CD4-positive, CD25-positive, alpha-beta regulatory T cell (primary cell): ENCODE results near the gene ANKS1B. TPM values are rescaled to one million over a fixed set of nuclear protein-coding genes. Genes with fewer than 3 reads are reported as not detected.
A peak's percentile ranks its signal among the peaks of the same experiment; 100 is the strongest.

Experiments used
- ATAC-seq, 2 donors: fragments of 150-1000 bp; cut with Tn5 transposase; one replicate each; pipeline ENCODE4 v1.10.0; 2021; ENCODE audit warnings: low read depth in 2 of 2, moderate number of reproducible peaks in 2 of 2, moderate library complexity in 1 of 2
- DNase-seq, 3 donors: peaks; one replicate each; pipeline versions ENCODE4 v3.0.0 to v3.0.0-alpha.2; 2012 to 2022; ENCODE audit warnings: mixed read lengths in 1 of 3
- H3K27ac ChIP-seq: one replicate; pipeline ENCODE4 v1.7.0; 2013; ENCODE audit warnings: mild to moderate bottlenecking, low read length; ENCODE audit not compliant: insufficient read depth, poor library complexity, severe bottlenecking
- H3K27me3 ChIP-seq: one replicate; pipeline ENCODE4 v1.7.0; 2013; ENCODE audit warnings: low read length; ENCODE audit not compliant: control insufficient read depth, insufficient read depth
- H3K36me3 ChIP-seq: one replicate; pipeline ENCODE4 v1.7.0; 2013; ENCODE audit warnings: mild to moderate bottlenecking, low read length, moderate library complexity; ENCODE audit not compliant: control insufficient read depth, insufficient read depth
- H3K4me1 ChIP-seq: 2 replicates; pipeline ENCODE4 v1.7.0; 2013; ENCODE audit warnings: mild to moderate bottlenecking, low read length; ENCODE audit not compliant: insufficient read depth, control insufficient read depth, poor library complexity, severe bottlenecking
- H3K4me3 ChIP-seq: one replicate; pipeline ENCODE4 v1.7.0; 2013; ENCODE audit warnings: low read depth, mild to moderate bottlenecking, low read length, moderate library complexity
- H3K9me3 ChIP-seq, 2 experiments: 1 replicate in 1 of 2; 2 replicates in 1 of 2; pipeline ENCODE4 v1.7.0; 2013; ENCODE audit warnings: low read length in 2 of 2, mild to moderate bottlenecking in 1 of 2, moderate library complexity in 1 of 2; ENCODE audit not compliant: control insufficient read depth in 2 of 2
- H3K27ac Mint-ChIP-seq, 3 donors: one replicate each; pipeline ENCODE4 v1.8.0; 2020 to 2022; ENCODE audit warnings: mild to moderate bottlenecking in 3 of 3, mixed read lengths in 3 of 3, moderate library complexity in 2 of 3
- H3K27me3 Mint-ChIP-seq: one replicate; pipeline ENCODE4 v1.8.0; 2022; ENCODE audit warnings: mild to moderate bottlenecking, mixed read lengths
- H3K36me3 Mint-ChIP-seq: one replicate; pipeline ENCODE4 v1.8.0; 2020; ENCODE audit warnings: mixed read lengths
- H3K4me1 Mint-ChIP-seq, 4 donors: one replicate each; pipeline ENCODE4 v1.8.0; 2020 to 2022; ENCODE audit warnings: mixed read lengths in 4 of 4, mild to moderate bottlenecking in 1 of 4
- H3K4me3 Mint-ChIP-seq, 4 donors: one replicate each; pipeline ENCODE4 v1.8.0; 2020 to 2022; ENCODE audit warnings: mild to moderate bottlenecking in 4 of 4, mixed read lengths in 4 of 4, moderate library complexity in 3 of 4
- H3K9me3 Mint-ChIP-seq, 7 donors: one replicate each; pipeline ENCODE4 v1.8.0; 2020 to 2022; ENCODE audit warnings: mixed read lengths in 7 of 7, mild to moderate bottlenecking in 3 of 7, moderate library complexity in 2 of 7
- polyA plus RNA-seq, 4 donors: library from polyadenylated mRNA; unstranded; fragments of 300-500 nt; fragmentation: Illumina TruSeq; gene quantifications; one replicate each; pipeline ENCODE4 v1.2.3, GENCODE V29; 2021
- total RNA-seq: library from RNA; stranded (reverse); gene quantifications from one replicate; pipeline ENCODE4 v1.2.3, GENCODE V29; 2022

ANKS1B gene
- total and polyA plus RNA-seq, 5 donors from 2014 or later, result 4.0 to 15.9 (median 9.5) TPM

DNA sequence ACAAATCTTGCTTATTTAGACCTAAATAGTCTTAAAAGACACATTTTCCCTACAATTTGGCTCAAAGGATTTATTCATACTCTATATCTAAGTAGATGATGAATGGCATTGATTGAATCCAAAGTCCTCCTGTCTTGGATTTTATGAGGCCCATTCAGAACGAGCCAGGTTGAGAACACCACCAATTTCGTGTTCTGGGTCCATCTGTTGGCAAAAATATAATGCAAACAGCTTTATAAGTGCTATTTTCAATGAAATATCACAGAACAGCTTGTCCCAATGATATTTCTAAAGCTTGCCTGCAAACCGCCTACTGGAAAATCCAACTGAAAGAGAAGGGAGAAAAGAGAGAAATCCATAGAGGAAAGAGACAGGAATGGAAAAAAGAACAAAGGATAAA is 542.0 kb downstream of the ANKS1B start:
- Histone ChIP-seq H3K36me3 (no peaks in the 10 kb centered on the region), H3K4me1 (no peaks in the 10 kb centered on the region), H3K27ac (no peak overlapping the region), H3K27me3 (no peaks in the 10 kb centered on the region), H3K9me3 (no peaks in the 10 kb centered on the region), H3K4me3 (no peak overlapping the region)
- Mint-ChIP-seq H3K36me3 (no peaks in the 10 kb centered on the region), H3K27me3 (no peaks in the 10 kb centered on the region), H3K27ac (no peak overlapping the region), H3K4me1 (peaks cover 0 to 8% (median under 1%) of the 10 kb centered on the region in 4 donors), H3K4me3 (no peak overlapping the region), H3K9me3 (peaks cover 2 to 13% (median 3%) of the 10 kb centered on the region in 7 donors)
- DNase-seq (no peak), ATAC-seq (no peak)

DNA sequence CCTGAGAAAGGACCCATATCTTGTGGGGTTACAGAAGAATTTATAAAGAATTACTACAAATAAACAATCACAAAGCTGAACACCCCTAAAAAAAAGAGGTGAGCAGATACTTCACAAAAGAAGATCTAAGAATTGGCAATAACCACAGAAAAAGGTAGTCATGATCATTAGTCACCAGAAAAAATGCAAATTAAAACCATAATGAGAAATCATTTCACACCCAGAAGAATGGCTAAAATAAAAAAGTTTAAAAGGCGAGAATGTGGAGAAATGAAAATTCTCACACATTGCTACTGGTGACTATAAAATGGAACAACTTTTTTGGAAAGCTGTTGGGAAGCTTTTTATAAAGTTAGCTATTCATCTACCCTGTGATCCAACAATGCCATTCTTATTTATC is 545.3 kb downstream of the ANKS1B start:
- peaks cover 2 to 7% (median 4%) of the 10 kb centered on the region in 7 donors for H3K9me3 Mint-ChIP-seq
- no peaks in the 10 kb centered on the region for H3K27me3 Mint-ChIP-seq
- no peaks in the 10 kb centered on the region for H3K9me3 ChIP-seq
- H3K4me1 Mint-ChIP-seq, result peaks cover 0 to 28% (median 18%) of the 10 kb centered on the region in 4 donors
- H3K4me3 ChIP-seq, result no peak overlapping the region
- H3K36me3 ChIP-seq, result no peaks in the 10 kb centered on the region
- no peaks in the 10 kb centered on the region for H3K36me3 Mint-ChIP-seq
- H3K4me1 ChIP-seq, result no peaks in the 10 kb centered on the region
- DNase-seq, result no peak
- no peak overlapping the region for H3K27ac ChIP-seq
- no peaks in the 10 kb centered on the region for H3K27me3 ChIP-seq
- H3K27ac Mint-ChIP-seq, result no peak overlapping the region
- no peak for ATAC-seq
- H3K4me3 Mint-ChIP-seq, result no peak overlapping the region

DNA sequence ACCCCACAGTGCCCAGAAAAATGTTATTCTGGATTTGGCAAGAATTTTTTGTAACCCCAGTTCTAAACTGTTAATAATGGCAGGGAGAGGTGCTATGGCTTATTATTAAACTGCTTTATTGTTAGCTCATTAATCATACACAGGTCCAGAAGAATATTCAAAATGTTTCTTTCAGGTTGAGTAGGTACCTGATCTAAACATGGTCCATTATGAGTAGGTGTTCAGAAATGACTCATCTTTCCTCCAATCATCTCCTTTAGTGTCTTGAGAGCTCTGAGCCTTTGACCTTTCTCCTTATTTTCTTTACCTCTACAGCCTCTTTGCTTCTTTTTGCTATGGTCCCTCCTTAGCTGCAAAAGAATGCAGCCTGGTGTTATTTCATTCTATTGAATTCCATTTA is 548.2 kb downstream of the ANKS1B start:
- no peaks in the 10 kb centered on the region for H3K4me1 ChIP-seq
- Mint-ChIP-seq H3K4me1 (peaks cover 0 to 28% (median 18%) of the 10 kb centered on the region in 4 donors), H3K4me3 (no peak overlapping the region), H3K9me3 (peaks cover 0 to 7% (median 4%) of the 10 kb centered on the region in 7 donors), H3K27me3 (no peaks in the 10 kb centered on the region), H3K27ac (no peak overlapping the region), H3K36me3 (no peaks in the 10 kb centered on the region)
- H3K27me3 ChIP-seq, result no peaks in the 10 kb centered on the region
- DNase-seq (peak in 1 of 3 donors; percentile 53), ATAC-seq (no peak)
- H3K9me3 ChIP-seq, result no peaks in the 10 kb centered on the region
- H3K27ac ChIP-seq, result no peak overlapping the region
- H3K36me3 ChIP-seq, result no peaks in the 10 kb centered on the region
- no peak overlapping the region for H3K4me3 ChIP-seq

DNA sequence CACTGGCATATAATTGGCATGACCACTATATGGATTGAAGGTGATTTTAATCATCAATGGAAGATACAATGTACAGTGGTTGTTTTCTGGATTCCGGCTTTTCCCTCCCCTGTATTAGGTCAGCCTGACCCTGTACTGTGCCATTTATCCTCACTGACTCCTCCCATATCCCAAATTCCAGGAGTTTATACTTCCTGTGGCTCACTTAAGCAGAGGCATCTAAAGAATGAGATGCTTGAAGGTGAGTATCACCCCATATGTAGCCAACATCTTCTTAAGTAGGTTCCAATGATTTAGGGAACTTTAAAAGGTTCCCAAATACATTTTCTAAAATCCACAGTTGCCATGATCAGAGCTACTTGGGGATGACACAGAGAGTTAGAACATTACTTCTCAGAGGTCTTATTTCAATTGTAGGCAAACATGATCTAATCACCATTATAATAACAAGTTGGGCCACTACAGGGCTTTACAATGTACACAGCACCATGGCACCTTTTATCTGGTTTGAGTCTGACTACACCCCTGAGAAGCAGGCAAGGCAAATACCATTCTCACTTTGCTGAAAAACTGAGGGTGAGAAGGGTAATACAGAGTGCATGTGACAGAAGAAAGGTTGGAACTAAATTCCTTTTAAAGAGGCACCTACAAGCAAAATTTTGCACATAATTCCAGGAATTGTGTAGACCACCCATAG is 549.5 kb downstream of the ANKS1B start:
- H3K9me3 Mint-ChIP-seq, result peaks cover 0 to 7% (median 4%) of the 10 kb centered on the region in 7 donors
- no peaks in the 10 kb centered on the region for H3K36me3 Mint-ChIP-seq
- no peak overlapping the region for H3K4me3 Mint-ChIP-seq
- H3K4me1 ChIP-seq, result no peaks in the 10 kb centered on the region
- H3K4me1 Mint-ChIP-seq, result peaks cover 0 to 28% (median 18%) of the 10 kb centered on the region in 4 donors
- DNase-seq, result no peak
- H3K36me3 ChIP-seq, result no peaks in the 10 kb centered on the region
- H3K27me3 ChIP-seq, result no peaks in the 10 kb centered on the region
- ATAC-seq, result no peak
- H3K4me3 ChIP-seq, result no peak overlapping the region
- peak overlapping the region in 1 of 3 donors; percentile 2 for H3K27ac Mint-ChIP-seq
- H3K9me3 ChIP-seq, result no peaks in the 10 kb centered on the region
- H3K27me3 Mint-ChIP-seq, result no peaks in the 10 kb centered on the region
- no peak overlapping the region for H3K27ac ChIP-seq

DNA sequence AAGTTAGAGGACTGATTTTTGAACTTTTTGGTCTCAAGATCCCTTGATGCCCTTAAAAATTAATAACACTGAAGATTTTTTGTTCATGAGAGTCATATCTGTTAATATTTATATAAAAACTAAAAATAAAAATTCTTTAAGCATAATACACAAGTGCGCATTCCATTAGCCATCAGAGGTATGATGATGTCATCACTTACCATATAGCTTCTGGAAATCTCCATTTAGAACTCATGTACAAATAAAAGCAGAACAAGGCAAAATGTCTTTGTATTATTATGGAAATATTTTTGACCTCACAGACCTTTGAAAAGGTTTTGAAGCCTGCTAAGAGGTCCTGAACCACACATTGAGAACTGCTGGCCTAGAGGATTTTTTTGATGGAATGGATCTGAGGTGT is 551.6 kb downstream of the ANKS1B start:
- Histone ChIP-seq H3K36me3 (no peaks in the 10 kb centered on the region), H3K27me3 (no peaks in the 10 kb centered on the region), H3K27ac (no peak overlapping the region), H3K9me3 (no peaks in the 10 kb centered on the region), H3K4me1 (no peaks in the 10 kb centered on the region), H3K4me3 (no peak overlapping the region)
- DNase-seq, result no peak
- H3K9me3 Mint-ChIP-seq, result peaks cover 0 to 7% (median 1%) of the 10 kb centered on the region in 7 donors
- no peak overlapping the region for H3K4me3 Mint-ChIP-seq
- H3K27ac Mint-ChIP-seq, result no peak overlapping the region
- H3K4me1 Mint-ChIP-seq, result peaks cover 0 to 26% (median 17%) of the 10 kb centered on the region in 4 donors
- H3K27me3 Mint-ChIP-seq, result no peaks in the 10 kb centered on the region
- H3K36me3 Mint-ChIP-seq, result no peaks in the 10 kb centered on the region
- ATAC-seq, result no peak

DNA sequence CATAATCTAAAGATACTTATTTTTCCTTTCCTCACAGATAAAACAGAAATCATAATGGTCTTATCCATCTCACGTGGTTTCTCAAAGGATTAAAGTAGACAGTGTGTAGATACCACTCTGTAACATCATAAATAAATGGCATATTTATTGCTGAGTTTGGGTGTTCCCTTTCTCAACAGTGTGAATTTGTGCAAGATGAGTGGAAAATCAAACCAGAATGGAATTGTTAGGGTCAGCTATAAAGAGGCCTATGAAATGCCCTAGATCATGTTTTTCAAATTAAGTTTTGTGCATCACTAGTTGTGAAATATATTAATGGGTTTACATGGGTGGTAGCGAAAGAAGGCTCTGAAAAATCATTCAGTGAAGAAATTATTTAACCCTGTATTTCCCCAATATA is 553.5 kb downstream of the ANKS1B start:
- no peaks in the 10 kb centered on the region for H3K27me3 Mint-ChIP-seq
- no peaks in the 10 kb centered on the region for H3K27me3 ChIP-seq

DNA sequence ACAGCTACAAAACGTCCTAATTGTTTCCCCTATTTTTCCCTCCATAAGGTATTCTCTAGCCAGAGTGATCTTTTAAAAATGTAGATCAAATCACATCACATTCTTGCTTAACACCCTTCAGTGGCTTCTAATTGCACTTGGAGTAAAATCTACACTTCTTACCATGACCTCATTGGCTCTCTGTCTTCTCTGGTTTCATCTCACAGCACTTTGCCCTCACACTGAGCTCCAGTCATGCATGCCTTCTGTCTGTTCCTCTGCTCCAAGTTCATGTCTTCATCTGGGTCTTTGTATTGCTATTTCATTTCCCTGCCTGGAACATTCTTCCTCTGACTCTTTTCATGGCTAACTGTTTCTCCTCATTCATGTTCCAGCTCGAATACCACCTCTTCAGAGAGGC is 557.6 kb downstream of the ANKS1B start:
- H3K9me3 Mint-ChIP-seq, result peaks cover 0 to 13% (median 3%) of the 10 kb centered on the region in 7 donors
- no peak overlapping the region for H3K4me3 Mint-ChIP-seq
- peaks cover 4% of the 10 kb centered on the region for H3K36me3 Mint-ChIP-seq
- H3K27me3 Mint-ChIP-seq, result no peaks in the 10 kb centered on the region
- ATAC-seq, result no peak
- DNase-seq, result no peak
- H3K27me3 ChIP-seq, result no peaks in the 10 kb centered on the region
- H3K27ac Mint-ChIP-seq, result no peak overlapping the region
- H3K4me3 ChIP-seq, result no peak overlapping the region
- H3K9me3 ChIP-seq, result no peaks in the 10 kb centered on the region
- no peaks in the 10 kb centered on the region for H3K36me3 ChIP-seq
- peaks cover 0 to 7% (median 0%) of the 10 kb centered on the region in 4 donors for H3K4me1 Mint-ChIP-seq
- H3K27ac ChIP-seq, result no peak overlapping the region
- H3K4me1 ChIP-seq, result no peaks in the 10 kb centered on the region

More for the DNA sequence above, 553.5 kb downstream of the ANKS1B start:
- H3K4me1 Mint-ChIP-seq, result peaks cover 0 to 9% (median 4%) of the 10 kb centered on the region in 4 donors
- no peak for DNase-seq
- no peak overlapping the region for H3K4me3 Mint-ChIP-seq
- peaks cover 0 to 13% (median 5%) of the 10 kb centered on the region in 7 donors for H3K9me3 Mint-ChIP-seq
- Histone ChIP-seq H3K36me3 (no peaks in the 10 kb centered on the region), H3K27ac (no peak overlapping the region), H3K9me3 (no peaks in the 10 kb centered on the region), H3K4me1 (no peaks in the 10 kb centered on the region), H3K4me3 (no peak overlapping the region)
- H3K27ac Mint-ChIP-seq, result no peak overlapping the region
- no peak for ATAC-seq
- H3K36me3 Mint-ChIP-seq, result peaks cover 4% of the 10 kb centered on the region

DNA sequence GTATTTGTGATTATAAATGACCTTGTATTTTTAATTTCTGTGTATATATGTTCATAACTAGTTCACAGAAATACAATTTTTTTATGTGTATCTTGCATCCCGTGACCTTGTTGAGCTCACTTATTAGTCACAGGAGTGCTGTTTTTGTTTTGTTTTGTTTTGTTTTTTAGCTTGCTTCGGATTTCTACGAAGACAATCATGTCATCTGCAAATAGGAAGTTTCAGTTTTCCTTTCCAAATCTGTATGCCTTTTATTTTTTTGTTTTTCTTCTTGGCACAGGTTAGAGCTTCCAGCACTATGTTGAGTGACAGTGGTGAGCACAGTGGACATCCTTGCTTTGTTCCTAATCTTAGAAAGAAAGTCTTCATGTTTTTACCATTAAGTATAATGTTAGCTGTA is 566.4 kb downstream of the ANKS1B start:
- peaks cover 8% of the 10 kb centered on the region for H3K27me3 Mint-ChIP-seq
- H3K27me3 ChIP-seq, result no peaks in the 10 kb centered on the region
- DNase-seq (no peak), ATAC-seq (no peak)
- no peak overlapping the region for H3K4me3 Mint-ChIP-seq
- no peak overlapping the region for H3K27ac Mint-ChIP-seq
- H3K36me3 ChIP-seq, result no peaks in the 10 kb centered on the region
- no peaks in the 10 kb centered on the region for H3K4me1 ChIP-seq
- no peak overlapping the region for H3K4me3 ChIP-seq
- H3K36me3 Mint-ChIP-seq, result no peaks in the 10 kb centered on the region
- no peak overlapping the region for H3K27ac ChIP-seq
- H3K4me1 Mint-ChIP-seq, result peaks cover 0 to 10% (median 3%) of the 10 kb centered on the region in 4 donors
- peaks cover 0 to 8% (median 2%) of the 10 kb centered on the region in 7 donors for H3K9me3 Mint-ChIP-seq
- peaks cover 0 to 3% of the 10 kb centered on the region in 2 experiments for H3K9me3 ChIP-seq
